ENCODE results near the gene DNAAF1. TPM values are rescaled to one million over a fixed set of nuclear protein-coding genes. Genes with fewer than 3 reads are reported as not detected.

The DNAAF1 gene
- polyA plus RNA-seq, 2 of the 4 experiments (the other 2 are of a cell fraction) = 0.13 to 0.14 TPM

DNA sequence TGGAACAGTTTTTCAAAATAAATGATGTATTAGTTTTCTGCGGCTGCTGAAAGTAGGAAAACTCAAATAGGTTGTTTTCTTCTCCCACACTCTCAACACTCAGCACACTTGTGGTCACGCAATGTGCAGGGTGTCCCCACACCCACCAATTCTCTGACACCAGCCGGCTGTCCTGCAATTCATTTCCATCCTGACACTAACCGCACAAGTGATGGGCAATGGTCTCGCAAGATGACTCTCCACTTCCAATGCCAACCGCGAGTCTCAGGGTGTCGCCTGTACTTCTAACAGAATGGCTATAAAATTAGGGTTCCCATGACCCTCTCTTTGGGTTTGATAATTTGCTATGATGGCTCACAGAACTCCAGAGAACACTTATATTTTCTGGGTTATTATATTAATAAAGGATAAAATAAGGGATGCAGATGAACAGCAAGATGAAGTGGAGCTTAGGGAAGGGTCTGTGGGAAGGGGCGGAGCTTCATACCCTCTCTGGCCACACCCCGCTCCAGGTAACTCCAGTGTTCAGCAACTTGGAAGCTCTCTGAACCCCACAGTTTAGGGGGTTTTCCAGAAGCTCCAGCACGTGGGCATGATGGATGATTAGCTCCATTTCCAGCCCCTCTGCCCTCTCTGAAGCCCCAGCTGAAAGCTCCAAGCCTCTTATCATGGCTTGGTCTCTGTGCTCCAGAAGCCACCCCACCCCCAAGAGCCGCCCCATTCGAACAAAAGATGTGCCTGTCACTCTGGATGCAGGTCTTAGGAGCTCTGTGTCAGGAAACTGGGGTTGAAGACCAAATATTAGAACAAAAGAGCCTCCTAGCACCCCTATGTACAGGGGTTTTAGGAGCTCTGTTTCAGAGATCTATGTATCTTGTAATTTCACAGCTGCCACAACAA is 21.9 kb downstream of the DNAAF1 start:
- CTCF ChIA-PET = interaction anchor here (0.7 to 4.2 kb wide), 7 partner anchors 9 to 82 kb away, joined by 3 to 14 read pairs (median 5); partner anchors contain the start of gene TAF1C

DNA sequence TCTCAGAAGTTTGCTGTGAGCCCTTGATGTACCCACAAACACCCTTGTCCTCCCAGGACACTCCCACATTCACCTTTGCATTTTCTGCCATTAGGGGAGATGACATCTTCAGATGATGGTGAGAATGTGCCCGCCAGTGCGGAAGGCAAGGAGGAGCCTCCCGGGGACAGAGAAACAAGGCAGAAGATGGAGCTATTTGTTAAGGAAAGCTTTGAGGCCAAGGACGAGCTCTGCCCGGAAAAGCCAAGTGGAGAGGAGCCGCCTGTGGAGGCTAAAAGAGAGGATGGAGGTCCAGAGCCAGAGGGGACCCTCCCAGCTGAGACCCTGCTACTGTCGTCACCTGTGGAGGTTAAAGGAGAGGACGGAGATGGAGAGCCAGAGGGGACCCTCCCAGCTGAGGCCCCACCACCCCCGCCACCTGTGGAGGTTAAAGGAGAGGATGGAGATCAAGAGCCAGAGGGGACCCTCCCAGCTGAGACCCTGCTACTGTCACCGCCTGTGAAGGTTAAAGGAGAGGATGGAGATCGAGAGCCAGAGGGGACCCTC is 24.7 kb downstream of the DNAAF1 start:
- WGBS (ENCODE audit: missing lambda C conversion rate) = 63% methylated on average over 11 of the region's 11 CpGs
- no peak overlapping the region for H3K4me2 ChIP-seq
- H3K9me3 ChIP-seq = no peaks in the 10 kb centered on the region
- peak; percentile 54 to 56; a peak in 4 of 6 replicates for ATAC-seq
- ChIA-PET POLR2A (no interaction called here), CTCF (interaction anchor here (0.9 to 8.4 kb wide), 5 partner anchors 14 to 104 kb away, joined by 3 to 57 read pairs (median 5); partner anchors contain the start of gene TAF1C)
- no peak for FAIRE-seq
- TF ChIP-seq, protein P1, sequence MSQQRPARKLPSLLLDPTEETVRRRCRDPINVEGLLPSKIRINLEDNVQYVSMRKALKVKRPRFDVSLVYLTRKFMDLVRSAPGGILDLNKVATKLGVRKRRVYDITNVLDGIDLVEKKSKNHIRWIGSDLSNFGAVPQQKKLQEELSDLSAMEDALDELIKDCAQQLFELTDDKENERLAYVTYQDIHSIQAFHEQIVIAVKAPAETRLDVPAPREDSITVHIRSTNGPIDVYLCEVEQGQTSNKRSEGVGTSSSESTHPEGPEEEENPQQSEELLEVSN (IDR thresholded peaks at IDR 0.05; ENCODE audit: borderline replicate concordance, low read depth) = no peak
- TF ChIP-seq HEYL (CRISPR knock-in tag; IDR thresholded peaks at IDR 0.05) = no peak
- no peak for TF ChIP-seq HMGXB4 (CRISPR knock-in tag; IDR thresholded peaks at IDR 0.05; ENCODE audit: borderline replicate concordance)
- 0 out of 5 replicates have a peak, but pooled peaks of 1 of the 2 experiments have one; percentile 19 for TF ChIP-seq RAD21 (conservative IDR thresholded peaks at IDR 0.05 in 1 of 2, IDR thresholded peaks at IDR 0.05 in 1 of 2)
- TF ChIP-seq, protein P2, sequence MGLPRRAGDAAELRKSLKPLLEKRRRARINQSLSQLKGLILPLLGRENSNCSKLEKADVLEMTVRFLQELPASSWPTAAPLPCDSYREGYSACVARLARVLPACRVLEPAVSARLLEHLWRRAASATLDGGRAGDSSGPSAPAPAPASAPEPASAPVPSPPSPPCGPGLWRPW (IDR thresholded peaks at IDR 0.05) = no peak
- TF ChIP-seq KDM5A (IDR thresholded peaks at IDR 0.05) = no peak
- no peak for TF ChIP-seq TFCP2L1 (CRISPR knock-in tag; IDR thresholded peaks at IDR 0.05)
- H3K4me1 ChIP-seq = no peaks in the 10 kb centered on the region
- no peak overlapping the region for H3K27ac ChIP-seq
- no peak for DNase-seq (ENCODE audit: low read depth in 1 of 2, low spot score in 1 of 2)
- H3K4me3 ChIP-seq = no peak overlapping the region

More for the DNA sequence above, 21.9 kb downstream of the DNAAF1 start:
- no peak overlapping the region for H3K4me2 ChIP-seq
- 63% methylated on average over 13 of the region's 13 CpGs for WGBS (ENCODE audit: missing lambda C conversion rate)
- H3K4me3 ChIP-seq = no peak overlapping the region
- ATAC-seq (no peak), FAIRE-seq (no peak), DNase-seq (ENCODE audit: low read depth in 1 of 2, low spot score in 1 of 2) (no peak)
- no peak overlapping the region for H3K27ac ChIP-seq
- POLR2A ChIA-PET = no interaction called here
- no peaks in the 10 kb centered on the region for H3K4me1 ChIP-seq
- TF ChIP-seq KDM5A (IDR thresholded peaks at IDR 0.05) = no peak
- H3K9me3 ChIP-seq = no peaks in the 10 kb centered on the region

DNA sequence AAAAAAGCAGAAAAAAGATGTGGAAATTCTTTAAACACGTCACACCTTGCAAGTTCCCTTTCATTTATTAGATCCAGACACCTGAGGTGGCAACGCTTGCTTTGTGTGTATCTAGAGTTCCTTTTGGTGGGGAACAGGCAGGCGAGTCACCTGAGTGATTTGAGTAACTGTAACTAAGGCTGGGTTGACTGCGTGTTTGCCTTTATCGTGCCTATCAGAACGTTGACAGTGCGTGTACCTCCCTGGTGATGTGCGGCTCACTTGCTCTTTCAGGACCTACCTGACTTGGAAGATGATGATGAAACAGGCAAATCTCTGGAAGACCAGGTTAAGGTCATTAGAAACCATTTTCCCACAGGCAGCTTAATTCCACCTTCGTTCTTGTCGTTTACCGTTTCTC is 29.3 kb downstream of the DNAAF1 start:
- DNase-seq (ENCODE audit: low read depth in 1 of 2, low spot score in 1 of 2) = no peak
- peaks cover 29% of the 10 kb centered on the region for H3K4me1 ChIP-seq
- CTCF ChIA-PET = interaction anchor here (0.6 to 8.4 kb wide), 15 partner anchors 8 to 310 kb away, joined by 3 to 63 read pairs (median 6); partner anchors contain the start of genes MBTPS1 and TAF1C
- no peak for FAIRE-seq
- no peak overlapping the region for H3K27ac ChIP-seq
- no peak overlapping the region for H3K4me2 ChIP-seq
- H3K9me3 ChIP-seq = no peaks in the 10 kb centered on the region
- WGBS (ENCODE audit: missing lambda C conversion rate) = 78% methylated on average over 11 of the region's 11 CpGs
- no peak for ATAC-seq
- no peak overlapping the region for H3K4me3 ChIP-seq
- POLR2A ChIA-PET = no interaction called here
- TF ChIP-seq EHF (CRISPR knock-in tag; IDR thresholded peaks at IDR 0.05) (no peak), CBX8 (IDR thresholded peaks at IDR 0.05) (no peak)

DNA sequence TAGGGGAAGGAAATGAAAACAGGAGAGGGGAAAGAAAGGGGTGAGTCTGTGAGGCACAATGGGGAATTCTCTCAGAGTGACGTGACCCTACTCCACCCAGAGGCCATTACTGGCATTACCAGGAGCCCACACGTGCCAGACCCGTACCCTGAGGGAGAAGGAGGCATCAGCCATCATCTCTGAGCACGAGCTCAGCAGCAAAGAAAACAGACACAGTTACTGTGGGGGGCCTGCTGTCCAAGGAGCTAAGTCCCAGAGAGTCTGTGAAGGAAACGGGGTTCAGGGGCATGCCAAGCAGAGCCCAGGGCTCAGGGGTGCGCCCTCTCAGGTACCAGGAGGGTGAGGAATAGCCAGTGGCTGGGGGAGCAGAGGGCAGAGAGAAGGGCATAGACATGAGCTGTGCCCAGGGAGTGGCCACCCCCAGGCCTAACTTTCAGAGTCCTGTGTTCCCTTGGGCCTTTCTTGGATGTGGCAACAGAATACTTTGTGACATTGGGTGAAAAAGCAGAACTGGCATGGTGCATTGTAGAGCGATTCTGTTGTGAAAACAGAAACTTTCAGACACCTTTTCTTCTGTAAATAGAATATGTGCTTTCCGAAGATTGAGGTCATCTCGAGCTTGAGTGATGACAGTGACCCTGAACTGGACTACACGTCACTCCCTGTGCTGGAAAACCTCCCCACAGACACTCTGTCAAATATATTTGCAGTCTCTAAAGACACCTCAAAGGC is 30.4 kb downstream of the DNAAF1 start:
- peak in 1 of 2 experiments; percentile 55 for DNase-seq (ENCODE audit: low read depth in 1 of 2, low spot score in 1 of 2)
- CTCF ChIA-PET = interaction anchor here (0.6 to 8.4 kb wide), 21 partner anchors 8 to 307 kb away, joined by 3 to 63 read pairs (median 4); partner anchors contain the start of genes MBTPS1 and TAF1C
- no peak for FAIRE-seq
- peak; percentile 69 to 81 for ATAC-seq
- H3K4me1 ChIP-seq = peaks cover 29% of the 10 kb centered on the region
- 53% methylated on average over 10 of the region's 10 CpGs for WGBS (ENCODE audit: missing lambda C conversion rate)
- peak overlapping the region in 1 of 2 experiments; percentile 72; a peak in 2 of 6 replicates for H3K27ac ChIP-seq
- POLR2A ChIA-PET = interaction anchor here (0.8 kb wide), 1 partner anchor 59 kb away, joined by 3 read pairs; the partner anchor contains the start of gene MBTPS1
- TF ChIP-seq POLR2A (IDR thresholded peaks at IDR 0.05; ENCODE audit: low read length) = no peak
- 0 out of 3 replicates have a peak, but pooled peaks have one; percentile 8 for TF ChIP-seq SMC3 (IDR thresholded peaks at IDR 0.05)
- peak; percentile 68 for TF ChIP-seq BHLHE40 (IDR thresholded peaks at IDR 0.05; ENCODE audit: low read depth, low read length)
- TF ChIP-seq RAD21 (conservative IDR thresholded peaks at IDR 0.05 in 1 of 2, IDR thresholded peaks at IDR 0.05 in 1 of 2) = peak; percentile 53 to 59
- TF ChIP-seq, protein P3, sequence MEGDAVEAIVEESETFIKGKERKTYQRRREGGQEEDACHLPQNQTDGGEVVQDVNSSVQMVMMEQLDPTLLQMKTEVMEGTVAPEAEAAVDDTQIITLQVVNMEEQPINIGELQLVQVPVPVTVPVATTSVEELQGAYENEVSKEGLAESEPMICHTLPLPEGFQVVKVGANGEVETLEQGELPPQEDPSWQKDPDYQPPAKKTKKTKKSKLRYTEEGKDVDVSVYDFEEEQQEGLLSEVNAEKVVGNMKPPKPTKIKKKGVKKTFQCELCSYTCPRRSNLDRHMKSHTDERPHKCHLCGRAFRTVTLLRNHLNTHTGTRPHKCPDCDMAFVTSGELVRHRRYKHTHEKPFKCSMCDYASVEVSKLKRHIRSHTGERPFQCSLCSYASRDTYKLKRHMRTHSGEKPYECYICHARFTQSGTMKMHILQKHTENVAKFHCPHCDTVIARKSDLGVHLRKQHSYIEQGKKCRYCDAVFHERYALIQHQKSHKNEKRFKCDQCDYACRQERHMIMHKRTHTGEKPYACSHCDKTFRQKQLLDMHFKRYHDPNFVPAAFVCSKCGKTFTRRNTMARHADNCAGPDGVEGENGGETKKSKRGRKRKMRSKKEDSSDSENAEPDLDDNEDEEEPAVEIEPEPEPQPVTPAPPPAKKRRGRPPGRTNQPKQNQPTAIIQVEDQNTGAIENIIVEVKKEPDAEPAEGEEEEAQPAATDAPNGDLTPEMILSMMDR (IDR thresholded peaks at IDR 0.05) = peak; percentile 40; the same call in 2 of the 3 replicates
- no peaks in the 10 kb centered on the region for H3K9me3 ChIP-seq
- no peak overlapping the region for H3K4me3 ChIP-seq
- H3K4me2 ChIP-seq = peak overlapping the region; percentile 14; the same call in 1 of the 3 replicates

All from A549 (cell line).